Stimulated activated CD4-positive, alpha-beta T cell treated with anti-CD3 and anti-CD28 coated beads, Interleukin-2, amount 100 ng/mL, for 48 hours (primary cell): ENCODE data around the gene ZW10.
"Not testable (repeated sequence)": the region's sequence is repeated elsewhere in the genome, so short reads cannot be mapped to it uniquely, and the experiment has no call there.

Experiments
- DNase-seq, 2 donors: peaks; one replicate each; pipeline ENCODE4 v3.0.0-alpha.2; 2020

The ZW10 gene

GRCh38 chr11:113773416-113774173, at the start of gene ZW10:
ZW10 (minus strand) TSS chr11:113773692; CDS start chr11:113773666, 26 bp downstream.
- peak; percentile 88 to 90 for DNase-seq

- no peak for DNase-seq
Observed at GRCh38 chr11:113818426-113818825, 44.9 kb upstream of the ZW10 start.

- no peak for DNase-seq
Observed at GRCh38 chr11:113817626-113818025, 44.1 kb upstream of the ZW10 start.

- no peak for DNase-seq
Observed at GRCh38 chr11:113817162-113817561, 43.7 kb upstream of the ZW10 start.

- no peak for DNase-seq
Observed at GRCh38 chr11:113814181-113814580, 40.7 kb upstream of the ZW10 start.

GRCh38 chr11:113808931-113809330, 35.4 kb upstream of the ZW10 start:
- no peak for DNase-seq

- no peak for DNase-seq
Observed at GRCh38 chr11:113806406-113806805, 32.9 kb upstream of the ZW10 start.

GRCh38 chr11:113805640-113806039, 32.1 kb upstream of the ZW10 start:
- no peak for DNase-seq

GRCh38 chr11:113802621-113803020, 29.1 kb upstream of the ZW10 start:
- no peak for DNase-seq

- peak in 1 of 2 donors; percentile 4 for DNase-seq
Observed at GRCh38 chr11:113796663-113797259, 23.3 kb upstream of the ZW10 start.

GRCh38 chr11:113789675-113790320, 16.3 kb upstream of the ZW10 start:
- no peak for DNase-seq

GRCh38 chr11:113789016-113789415, 15.5 kb upstream of the ZW10 start:
- not testable (repeated sequence) for DNase-seq

GRCh38 chr11:113782134-113782533, 8.6 kb upstream of the ZW10 start:
- no peak for DNase-seq

- DNase-seq = no peak
Observed at GRCh38 chr11:113781682-113782081, 8.2 kb upstream of the ZW10 start.

GRCh38 chr11:113779496-113779895, 6.0 kb upstream of the ZW10 start, which contains the start of gene CLDN25:
CLDN25 (plus strand) TSS chr11:113779796; CDS start chr11:113779796, 0 bp downstream.
- no peak for DNase-seq

GRCh38 chr11:113778111-113778910, 4.8 kb upstream of the ZW10 start:
- no peak for DNase-seq

GRCh38 chr11:113774174-113774503, 647 bp upstream of the ZW10 start:
- DNase-seq = no peak

GRCh38 chr11:113773092-113773415, 438 bp downstream of the ZW10 start:
- no peak for DNase-seq

- no peak for DNase-seq
Observed at GRCh38 chr11:113771964-113772363, 1.5 kb downstream of the ZW10 start.

GRCh38 chr11:113764527-113765219, 8.8 kb downstream of the ZW10 start:
- no peak for DNase-seq

- not testable (repeated sequence) for DNase-seq
Observed at GRCh38 chr11:113763040-113763439, 10.5 kb downstream of the ZW10 start.

- no peak for DNase-seq
Observed at GRCh38 chr11:113760241-113760640, 13.3 kb downstream of the ZW10 start.

- DNase-seq = no peak
Observed at GRCh38 chr11:113752932-113753331, 20.6 kb downstream of the ZW10 start.
